Right ventricle myocardium superior (tissue), 1 donor: Measurements from ENCODE around the gene TMEM201. TPM values are rescaled to one million over a fixed set of nuclear protein-coding genes. Genes with fewer than 3 reads are reported as not detected.
A peak's percentile ranks its signal among the peaks of the same experiment; 100 is the strongest.
"Not testable (repeated sequence)": the region's sequence is repeated elsewhere in the genome, so short reads cannot be mapped to it uniquely, and the experiment has no call there.

ENCODE experiments used
- ATAC-seq: fragments of 200-7000 bp; cut with Tn5 transposase; one replicate; pipeline ENCODE4 v1.9.1; 2020; ENCODE audit warnings: mild to moderate bottlenecking; ENCODE audit not compliant: poor library complexity
- DNase-seq: peaks from one replicate; pipeline ENCODE4 v3.0.0-alpha.2; 2020
- intact Hi-C: fragments of 100-400 bp; cut with DNase I; formaldehyde crosslinking; loops from one replicate; pipeline ENCODE4 v1.11.2; 2022
- total RNA-seq: library from RNA; stranded (reverse); fragmentation: NEBNext Ultra II Directional; extraction: Animal tissue kit (Norgen Biotek cat#: 25700); gene quantifications from one replicate; pipeline ENCODE4 v1.2.1, GENCODE V29; 2021
- donor health status: DM: no; HTN: yes; CAD: no; lungs with severe emphysema.

TMEM201 gene
- total RNA-seq, 1 donor from 2014 or later: 17.2 TPM

GRCh38 chr1:9612162-9612845 is 23.6 kb downstream of the TMEM201 start:
- DNase-seq: no peak
- ATAC-seq: no peak
- intact Hi-C loops: no loop called here

- DNase-seq (no peak), ATAC-seq (no peak)
- intact Hi-C loops: no loop called here
Observed at GRCh38 chr1:9612871-9613624, 24.3 kb downstream of the TMEM201 start.

DNA sequence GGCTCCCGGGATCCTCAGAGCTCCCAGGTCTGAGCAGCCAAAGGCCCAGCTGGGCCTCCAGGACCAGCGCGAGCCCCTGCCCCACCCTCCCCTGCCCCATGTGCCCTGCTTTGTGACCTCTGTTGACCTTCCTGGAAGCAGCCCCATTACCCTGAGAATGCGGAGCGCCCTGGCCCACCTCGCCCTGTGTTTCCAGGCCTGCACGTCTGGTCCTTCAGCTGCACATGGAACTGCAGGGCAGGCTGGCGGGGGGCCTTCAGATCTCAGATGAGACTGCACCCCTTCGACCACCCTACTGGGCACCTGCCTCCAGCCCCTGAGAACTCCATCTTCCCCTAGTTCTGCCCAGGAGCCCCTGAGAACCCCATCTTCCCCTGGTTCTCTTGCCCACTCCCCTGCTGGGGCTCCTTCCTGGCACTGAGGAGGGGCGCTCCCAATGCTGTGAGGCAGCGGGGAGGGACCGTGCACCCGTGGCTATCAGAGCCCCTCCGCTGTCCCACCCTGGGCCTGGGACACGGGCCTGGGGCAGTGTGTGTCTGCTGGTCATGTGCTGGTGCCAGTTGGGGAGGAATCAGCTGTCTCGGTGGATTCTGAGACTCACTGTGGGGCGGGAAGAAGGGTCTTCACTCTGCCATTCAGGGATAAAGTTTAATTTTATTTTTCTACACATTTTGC is 25.1 kb downstream of the TMEM201 start:
- ATAC-seq (no peak), DNase-seq (no peak)
- intact Hi-C loops: no loop called here

DNA sequence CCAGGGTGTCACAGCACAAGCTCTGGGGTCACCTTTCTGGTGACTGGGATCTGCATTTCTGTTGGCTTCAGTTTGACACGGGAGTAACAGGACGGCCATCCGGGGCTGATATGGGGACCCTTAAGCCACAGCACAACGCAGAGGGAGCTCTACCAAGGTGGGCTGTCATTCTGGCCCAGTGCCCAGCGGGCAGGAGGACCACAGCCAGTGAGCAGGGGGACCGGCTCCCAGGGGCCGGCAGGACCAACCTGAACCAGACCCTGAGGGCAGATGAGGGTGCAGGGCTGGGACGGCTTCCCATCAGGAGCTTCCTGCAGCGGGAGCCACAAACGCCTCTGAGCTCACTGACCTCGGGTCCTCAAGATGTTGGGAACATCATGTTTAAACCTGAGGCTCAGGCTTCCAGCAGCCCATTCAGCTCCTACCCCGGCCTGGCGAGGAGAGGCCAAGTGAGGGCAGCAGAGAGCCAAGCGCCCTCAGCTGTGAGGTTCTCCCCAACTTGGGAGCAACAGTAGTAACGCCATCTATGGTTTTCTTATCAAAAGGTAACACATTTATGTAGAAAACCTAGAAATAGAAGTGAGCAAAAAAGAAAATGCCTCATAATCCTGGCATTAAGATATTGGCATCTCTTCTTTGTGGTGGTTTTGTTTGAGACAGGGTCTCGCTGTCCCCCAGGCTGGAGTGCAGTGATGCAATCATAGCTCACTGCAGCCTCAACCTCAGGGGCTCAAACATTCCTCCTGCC is 26.8 kb downstream of the TMEM201 start:
- ATAC-seq (peak; percentile 62), DNase-seq (no peak)
- intact Hi-C loops: no loop called here

DNA sequence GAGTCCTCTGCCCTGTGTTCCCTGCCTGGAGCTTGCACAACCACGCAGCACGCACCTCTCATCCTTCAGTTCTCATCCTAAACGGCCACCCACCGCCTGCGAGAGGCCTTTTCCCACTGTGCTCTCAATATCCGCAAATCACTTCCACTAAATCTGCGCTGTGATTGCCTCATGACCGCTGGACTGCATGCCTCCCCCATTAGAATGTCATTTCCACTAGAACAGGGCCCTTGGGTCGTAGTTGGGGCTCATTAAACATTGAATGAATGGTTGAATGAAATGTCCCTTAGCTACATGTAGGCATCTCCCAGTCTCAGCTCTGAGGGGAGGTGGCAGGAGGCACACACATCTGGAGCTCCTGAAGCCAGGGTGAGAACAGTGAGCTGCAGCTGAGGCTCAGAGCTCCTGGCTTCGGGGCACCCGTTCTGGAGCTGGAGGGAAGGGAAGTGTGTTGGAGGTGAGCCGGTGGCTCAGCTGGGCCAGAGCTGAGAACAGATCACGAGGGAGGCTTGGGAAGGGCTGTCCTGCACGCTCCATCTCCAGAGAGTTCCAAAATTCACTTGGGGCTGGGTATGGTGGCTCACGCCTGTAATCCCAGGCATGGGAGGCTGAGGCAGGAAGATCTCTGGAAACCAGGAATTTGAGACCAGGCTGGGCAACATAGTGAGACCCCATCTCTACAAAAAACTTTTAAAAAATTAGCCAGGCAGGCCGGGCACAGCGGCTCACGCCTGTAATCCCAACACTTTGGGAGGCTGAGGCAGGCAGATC is 30.4 kb downstream of the TMEM201 start:
- no peak for DNase-seq
- ATAC-seq: no peak
- intact Hi-C loops: no loop called here

- ATAC-seq (no peak), DNase-seq (no peak)
- intact Hi-C loops: loop anchor here (10.0 kb wide), 1 partner anchor 244 kb away; no protein-coding TSS in a partner anchor
Observed at GRCh38 chr1:9621032-9621431, 32.3 kb downstream of the TMEM201 start.

GRCh38 chr1:9624081-9624480 is 35.4 kb downstream of the TMEM201 start:
- ATAC-seq: no peak
- intact Hi-C loops: loop anchor here (10.0 kb wide), 1 partner anchor 241 kb away; no protein-coding TSS in a partner anchor
- DNase-seq: no peak

- not testable (repeated sequence) for ATAC-seq, DNase-seq
- intact Hi-C loops: loop anchor here (10.0 kb wide), 1 partner anchor 240 kb away; no protein-coding TSS in a partner anchor
Observed at GRCh38 chr1:9625030-9625429, 36.3 kb downstream of the TMEM201 start.

GRCh38 chr1:9626201-9626608 is 37.5 kb downstream of the TMEM201 start:
- intact Hi-C loops: loop anchor here (2.0 to 10.0 kb wide), 2 partner anchors 239 to 803 kb away; no protein-coding TSS in a partner anchor

DNA sequence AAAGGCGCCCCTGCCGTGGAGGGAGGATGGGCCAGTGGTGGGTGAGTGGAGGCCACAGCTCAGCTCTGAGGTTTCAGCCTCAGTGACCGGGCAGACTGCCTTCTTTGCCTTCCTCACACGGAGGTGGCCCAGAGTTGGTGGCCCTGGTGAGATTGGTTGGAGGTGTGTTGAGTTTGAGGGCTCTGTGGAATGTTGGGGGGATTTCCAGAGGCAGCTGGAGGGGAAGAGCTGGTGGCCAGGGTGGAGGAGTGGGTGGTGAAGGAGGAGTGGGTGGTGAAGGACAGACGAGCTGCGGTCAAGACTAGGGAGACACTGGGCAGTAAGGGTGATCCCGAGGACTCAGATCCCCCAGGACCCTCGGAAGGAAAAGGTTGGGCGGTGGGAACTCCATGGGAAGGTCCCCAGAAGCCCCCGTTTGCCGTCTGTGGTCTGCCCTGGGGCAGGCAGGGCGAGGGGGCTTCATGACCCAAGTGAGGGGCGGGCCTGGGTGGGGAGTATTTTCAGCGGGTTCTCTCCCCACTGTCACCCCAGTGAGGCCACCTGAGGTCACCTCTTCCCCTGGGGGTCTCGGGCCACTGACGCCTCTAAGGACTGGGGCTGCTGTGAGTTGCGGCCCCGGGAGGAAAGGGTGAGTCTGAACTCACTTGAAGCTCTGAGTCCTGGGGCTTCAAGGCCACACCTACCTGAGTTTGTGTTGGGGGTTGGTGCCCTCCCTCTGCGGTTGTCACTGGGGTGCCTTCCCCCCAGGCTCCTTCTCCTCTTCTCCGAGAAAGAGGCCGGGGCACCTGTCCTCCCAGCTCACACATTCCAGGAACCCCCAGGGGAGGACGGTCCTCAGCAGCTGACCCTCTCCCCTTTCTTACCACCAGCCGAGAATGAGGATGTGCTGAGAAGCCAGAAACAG is 40.1 kb downstream of the TMEM201 start:
- intact Hi-C loops: loop anchor here (10.0 kb wide), 1 partner anchor 236 kb away; no protein-coding TSS in a partner anchor
- ATAC-seq (no peak), DNase-seq (no peak)

More at GRCh38 chr1:9626201-9626608, 37.5 kb downstream of the TMEM201 start:
- no peak for ATAC-seq
- no peak for DNase-seq

DNA sequence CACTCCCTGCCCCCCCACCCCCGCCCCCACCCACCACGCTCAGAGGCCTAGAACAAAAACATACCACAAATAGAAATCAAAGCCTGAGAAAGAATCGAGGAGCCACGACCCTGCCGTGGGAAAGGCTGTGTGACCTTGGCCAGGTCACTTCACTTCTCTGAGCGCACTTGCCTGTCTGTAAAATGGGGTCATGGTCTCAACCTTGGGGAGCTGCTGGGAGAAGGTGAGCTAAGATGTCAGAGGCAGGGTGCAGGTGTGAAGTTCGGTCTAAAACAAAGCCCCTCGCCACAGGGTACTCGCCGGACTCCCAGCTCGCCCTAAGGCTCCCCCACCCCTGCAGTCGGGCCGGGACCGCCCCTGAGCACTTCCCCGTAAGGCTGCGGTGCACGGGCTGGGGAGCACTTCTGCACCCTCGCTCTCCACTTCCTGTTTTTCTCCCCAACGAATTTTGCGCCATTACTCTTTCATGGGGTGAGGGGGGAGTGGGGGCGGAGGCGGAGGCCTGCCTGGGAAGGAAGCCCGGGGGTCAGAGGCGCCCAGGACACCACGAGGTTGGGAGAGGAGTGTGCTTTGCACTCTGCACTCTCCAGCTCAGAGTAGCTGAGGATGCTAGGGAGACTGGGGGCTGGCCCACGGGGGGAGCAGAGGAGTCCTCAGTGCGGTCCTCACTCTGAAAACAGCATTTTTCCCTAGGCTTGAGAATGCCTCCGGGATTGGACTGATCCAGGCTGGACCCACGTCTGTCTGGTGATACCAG is 40.9 kb downstream of the TMEM201 start:
- ATAC-seq: peak; percentile 59
- intact Hi-C loops: loop anchor here (10.0 kb wide), 1 partner anchor 235 kb away; no protein-coding TSS in a partner anchor
- DNase-seq: peak; percentile 81

DNA sequence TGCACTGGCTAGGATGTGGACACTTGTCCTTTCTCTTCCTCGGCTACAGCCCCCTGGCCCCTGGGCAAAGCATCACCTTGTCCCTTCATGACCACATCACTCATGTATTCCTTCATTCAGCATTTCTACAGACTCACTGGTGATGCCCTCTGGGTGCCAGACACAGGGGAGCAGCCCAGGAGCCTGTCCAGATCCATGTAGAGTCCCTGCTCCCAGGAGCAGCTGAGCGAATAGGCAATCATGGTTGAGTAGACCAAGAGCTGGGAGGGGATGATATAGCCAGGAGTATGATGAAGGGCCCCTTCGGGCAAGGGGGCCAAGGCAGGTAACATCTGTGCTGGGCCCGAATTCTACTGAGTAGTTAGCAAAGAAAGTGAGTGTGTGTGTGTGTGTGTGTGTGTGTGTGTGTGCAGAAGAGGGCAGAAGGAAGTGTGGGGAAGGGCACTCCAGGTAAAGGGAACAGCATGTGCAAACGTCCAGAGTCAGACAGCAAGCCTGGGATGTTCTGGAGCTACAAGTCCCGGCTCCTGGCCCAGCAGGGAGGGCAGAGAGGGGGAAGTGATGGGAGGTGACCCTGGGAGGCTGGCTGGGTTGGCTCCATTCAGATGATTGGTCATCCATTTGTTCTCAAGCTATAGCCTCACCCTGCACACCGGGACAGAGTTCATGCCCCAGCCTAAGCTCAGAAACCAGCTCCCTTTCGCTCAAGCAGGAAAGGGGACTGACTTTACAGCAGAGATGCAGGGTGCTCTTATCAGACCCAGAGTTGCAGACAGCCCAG is 41.8 kb downstream of the TMEM201 start:
- ATAC-seq: no peak
- no peak for DNase-seq
- intact Hi-C loops: no loop called here

GRCh38 chr1:9631613-9632012 is 42.9 kb downstream of the TMEM201 start:
- no peak for DNase-seq
- ATAC-seq: no peak
- intact Hi-C loops: no loop called here

DNA sequence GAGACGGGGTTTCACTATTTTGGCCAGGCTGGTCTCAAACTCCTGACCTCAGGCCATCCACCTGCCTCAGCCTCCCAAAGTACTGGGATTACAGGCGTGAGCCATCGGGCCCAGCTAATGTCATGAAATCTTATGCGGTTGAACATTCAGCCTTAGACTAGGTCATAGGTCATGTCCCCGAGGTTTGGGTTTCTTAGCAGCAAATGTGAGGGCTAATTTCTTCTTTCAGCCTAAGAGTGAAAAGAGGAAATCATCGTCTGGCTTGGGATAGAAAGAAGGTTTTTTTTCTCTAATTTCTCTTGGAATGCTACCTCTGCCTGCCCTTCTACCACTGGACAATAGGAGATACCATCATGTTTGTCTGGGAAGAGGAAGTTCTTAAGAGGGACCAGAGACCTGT is 44.8 kb downstream of the TMEM201 start:
- intact Hi-C loops: no loop called here
- ATAC-seq (no peak), DNase-seq (no peak)

DNA sequence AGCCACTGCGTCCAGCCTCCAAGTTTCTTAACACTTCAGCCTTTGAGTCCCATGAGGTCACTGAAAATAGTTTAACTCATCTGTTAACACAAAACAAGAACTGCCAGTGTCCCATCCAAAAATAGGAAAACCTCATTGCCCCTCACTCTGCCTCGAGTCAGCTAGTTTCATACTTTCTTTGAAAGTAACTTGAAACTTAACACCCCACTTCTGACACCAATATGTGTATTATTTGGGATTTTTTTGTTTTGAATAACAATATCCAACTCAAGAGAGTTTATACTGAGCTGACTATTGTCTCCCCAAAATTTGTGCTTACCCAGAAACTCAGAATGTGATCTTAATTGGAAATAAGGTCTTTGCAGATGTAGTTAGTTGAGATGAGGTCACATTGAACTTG is 45.9 kb downstream of the TMEM201 start:
- intact Hi-C loops: no loop called here
- no peak for ATAC-seq
- no peak for DNase-seq

- intact Hi-C loops: no loop called here
- DNase-seq (no peak), ATAC-seq (no peak)
Observed at GRCh38 chr1:9639227-9639626, 50.5 kb downstream of the TMEM201 start.
